ENCODE results near the gene ROBO3. TPM values are rescaled to one million over a fixed set of nuclear protein-coding genes. Genes with fewer than 3 reads are reported as not detected.
A peak's percentile ranks its signal among the peaks of the same experiment; 100 is the strongest.

Gene ROBO3
- total and polyA plus RNA-seq, 9 donors: 15.9 to 33.6 (median 25.9) TPM

GRCh38 chr11:124834526-124835180 lies 30.6 kb upstream of the ROBO3 start:
- Histone ChIP-seq H3K36me3 (ENCODE audit: control insufficient read depth, insufficient read depth, low read length) (no peaks in the 10 kb centered on the region), H3K4me3 (ENCODE audit: low read length) (no peak overlapping the region), H3K4me1 (ENCODE audit: control insufficient read depth, insufficient read depth, low read length) (peaks cover 14% of the 10 kb centered on the region), H3K27me3 (ENCODE audit: control insufficient read depth, insufficient read depth, low read length) (peaks cover 21% of the 10 kb centered on the region), H3K27ac (ENCODE audit: low read length) (no peak overlapping the region), H3K9me3 (replicated peaks; ENCODE audit: control insufficient read depth, low read depth, low read length) (no peaks in the 10 kb centered on the region)
- WGBS (ENCODE audit: insufficient coverage): no CpG with 5 or more reads among the region's 3 CpGs
- no peak for DNase-seq

- DNase-seq: no peak
- Histone ChIP-seq H3K4me3 (ENCODE audit: low read length) (no peak overlapping the region), H3K36me3 (ENCODE audit: control insufficient read depth, insufficient read depth, low read length) (no peaks in the 10 kb centered on the region), H3K27me3 (ENCODE audit: control insufficient read depth, insufficient read depth, low read length) (peaks cover 30% of the 10 kb centered on the region), H3K9me3 (replicated peaks; ENCODE audit: control insufficient read depth, low read depth, low read length) (no peaks in the 10 kb centered on the region), H3K27ac (ENCODE audit: low read length) (no peak overlapping the region), H3K4me1 (ENCODE audit: control insufficient read depth, insufficient read depth, low read length) (peaks cover 18% of the 10 kb centered on the region)
- no CpG with 5 or more reads among the region's 8 CpGs for WGBS (ENCODE audit: insufficient coverage)
Observed at GRCh38 chr11:124835918-124836317, 29.3 kb upstream of the ROBO3 start.

GRCh38 chr11:124837491-124837856 lies 27.8 kb upstream of the ROBO3 start:
- no peak overlapping the region for H3K27ac ChIP-seq (ENCODE audit: low read length)
- WGBS (ENCODE audit: insufficient coverage): no CpG with 5 or more reads among the region's 3 CpGs
- no peak overlapping the region for H3K4me3 ChIP-seq (ENCODE audit: low read length)
- H3K36me3 ChIP-seq (ENCODE audit: control insufficient read depth, insufficient read depth, low read length): no peaks in the 10 kb centered on the region
- DNase-seq: peak; percentile 83
- H3K9me3 ChIP-seq (replicated peaks; ENCODE audit: control insufficient read depth, low read depth, low read length): no peaks in the 10 kb centered on the region
- peaks cover 20% of the 10 kb centered on the region for H3K4me1 ChIP-seq (ENCODE audit: control insufficient read depth, insufficient read depth, low read length)
- H3K27me3 ChIP-seq (ENCODE audit: control insufficient read depth, insufficient read depth, low read length): peaks cover 41% of the 10 kb centered on the region

- Histone ChIP-seq H3K9me3 (replicated peaks; ENCODE audit: control insufficient read depth, low read depth, low read length) (no peaks in the 10 kb centered on the region), H3K27ac (ENCODE audit: low read length) (no peak overlapping the region), H3K36me3 (ENCODE audit: control insufficient read depth, insufficient read depth, low read length) (no peaks in the 10 kb centered on the region), H3K4me3 (ENCODE audit: low read length) (no peak overlapping the region), H3K27me3 (ENCODE audit: control insufficient read depth, insufficient read depth, low read length) (peaks cover 54% of the 10 kb centered on the region), H3K4me1 (ENCODE audit: control insufficient read depth, insufficient read depth, low read length) (peaks cover 30% of the 10 kb centered on the region)
- 29% methylated on average over 3 of the region's 5 CpGs for WGBS (ENCODE audit: insufficient coverage)
- no peak for DNase-seq
Observed at GRCh38 chr11:124838805-124839127, 26.5 kb upstream of the ROBO3 start.

DNA sequence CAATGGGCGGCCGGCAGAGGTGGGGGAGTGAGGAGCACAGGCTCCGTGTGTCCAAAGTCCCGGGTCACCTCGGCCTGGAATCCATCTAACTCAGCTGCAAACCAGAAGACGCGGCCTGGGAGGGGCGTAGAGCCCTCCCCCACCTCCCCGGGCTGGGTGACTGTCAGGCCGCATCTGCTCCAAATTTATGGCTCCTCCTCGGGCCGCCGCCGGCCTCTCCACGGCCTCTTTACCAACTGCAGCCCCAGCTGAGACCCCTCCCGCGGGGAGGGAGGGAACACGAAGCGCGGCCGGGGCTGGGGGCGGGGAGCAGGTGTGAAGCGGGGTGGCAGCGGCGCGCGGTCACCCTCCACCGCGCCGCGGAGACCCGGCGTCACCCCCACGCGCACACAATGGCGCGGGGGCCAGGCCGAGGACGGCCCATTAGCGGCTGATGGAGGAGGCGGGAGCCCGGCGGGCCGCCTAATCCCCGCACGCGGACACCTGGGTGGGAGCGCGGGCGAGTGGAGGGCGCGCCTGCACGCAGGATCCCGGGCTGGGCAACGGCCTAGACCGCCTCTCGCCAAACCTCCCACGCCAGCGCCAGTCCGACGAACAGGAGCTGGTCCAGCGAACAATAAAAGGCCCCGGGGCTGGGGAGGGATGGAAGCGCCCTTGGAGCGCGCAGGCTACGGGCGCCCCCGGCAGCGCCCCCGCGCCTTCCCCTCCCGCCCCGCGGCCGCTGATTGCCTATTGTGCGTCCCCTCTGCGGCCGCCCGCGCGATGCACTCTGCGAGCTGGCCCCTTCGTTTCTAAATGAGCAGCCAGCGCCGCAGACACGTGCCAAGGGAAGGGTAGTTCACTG lies 25.9 kb upstream of the ROBO3 start:
- Histone ChIP-seq H3K27me3 (ENCODE audit: control insufficient read depth, insufficient read depth, low read length) (peaks cover 59% of the 10 kb centered on the region), H3K4me3 (ENCODE audit: low read length) (peak overlapping the region; percentile 33), H3K4me1 (ENCODE audit: control insufficient read depth, insufficient read depth, low read length) (peaks cover 30% of the 10 kb centered on the region), H3K9me3 (replicated peaks; ENCODE audit: control insufficient read depth, low read depth, low read length) (no peaks in the 10 kb centered on the region), H3K36me3 (ENCODE audit: control insufficient read depth, insufficient read depth, low read length) (no peaks in the 10 kb centered on the region), H3K27ac (ENCODE audit: low read length) (no peak overlapping the region)
- WGBS (ENCODE audit: insufficient coverage): under 1% methylated on average over 72 of the region's 87 CpGs
- peak; percentile 24 for DNase-seq

- no peak for DNase-seq
- peak overlapping the region; percentile 33 for H3K4me3 ChIP-seq (ENCODE audit: low read length)
- peaks cover 30% of the 10 kb centered on the region for H3K4me1 ChIP-seq (ENCODE audit: control insufficient read depth, insufficient read depth, low read length)
- WGBS (ENCODE audit: insufficient coverage): 0% methylated on average over 7 of the region's 20 CpGs
- no peaks in the 10 kb centered on the region for H3K36me3 ChIP-seq (ENCODE audit: control insufficient read depth, insufficient read depth, low read length)
- H3K27me3 ChIP-seq (ENCODE audit: control insufficient read depth, insufficient read depth, low read length): peaks cover 67% of the 10 kb centered on the region
- H3K9me3 ChIP-seq (replicated peaks; ENCODE audit: control insufficient read depth, low read depth, low read length): no peaks in the 10 kb centered on the region
- no peak overlapping the region for H3K27ac ChIP-seq (ENCODE audit: low read length)
Observed at GRCh38 chr11:124839972-124840621, 25.1 kb upstream of the ROBO3 start.

GRCh38 chr11:124840666-124841065 lies 24.6 kb upstream of the ROBO3 start:
- DNase-seq: no peak
- WGBS (ENCODE audit: insufficient coverage): no CpG with 5 or more reads among the region's 1 CpG

DNA sequence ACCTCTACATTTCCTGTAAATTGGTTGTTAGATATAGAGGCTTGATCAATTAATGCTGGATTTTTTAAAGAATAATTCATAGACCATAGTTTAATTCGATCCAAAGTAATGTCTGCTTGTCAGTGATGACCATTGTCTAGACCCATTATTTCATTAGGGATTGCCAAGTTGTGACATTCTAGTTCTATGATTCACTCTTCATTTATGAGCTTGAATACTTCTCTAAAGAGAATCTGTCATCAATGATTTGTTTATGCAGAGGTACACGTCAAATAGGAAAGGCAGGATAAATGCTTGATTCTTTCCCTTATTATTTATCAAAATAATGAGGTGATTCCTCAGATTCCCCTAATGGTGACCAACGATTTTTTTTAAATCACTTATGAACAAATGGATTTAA lies 24.0 kb upstream of the ROBO3 start:
- no peaks in the 10 kb centered on the region for H3K9me3 ChIP-seq (replicated peaks; ENCODE audit: control insufficient read depth, low read depth, low read length)
- H3K4me1 ChIP-seq (ENCODE audit: control insufficient read depth, insufficient read depth, low read length): peaks cover 30% of the 10 kb centered on the region
- H3K27me3 ChIP-seq (ENCODE audit: control insufficient read depth, insufficient read depth, low read length): peaks cover 78% of the 10 kb centered on the region
- DNase-seq: no peak
- WGBS (ENCODE audit: insufficient coverage): no CpG with 5 or more reads among the region's 3 CpGs
- H3K27ac ChIP-seq (ENCODE audit: low read length): no peak overlapping the region
- no peaks in the 10 kb centered on the region for H3K36me3 ChIP-seq (ENCODE audit: control insufficient read depth, insufficient read depth, low read length)
- H3K4me3 ChIP-seq (ENCODE audit: low read length): no peak overlapping the region

More at GRCh38 chr11:124840666-124841065, 24.6 kb upstream of the ROBO3 start:
- peaks cover 73% of the 10 kb centered on the region for H3K27me3 ChIP-seq (ENCODE audit: control insufficient read depth, insufficient read depth, low read length)
- H3K4me1 ChIP-seq (ENCODE audit: control insufficient read depth, insufficient read depth, low read length): peaks cover 30% of the 10 kb centered on the region
- H3K36me3 ChIP-seq (ENCODE audit: control insufficient read depth, insufficient read depth, low read length): no peaks in the 10 kb centered on the region
- H3K4me3 ChIP-seq (ENCODE audit: low read length): no peak overlapping the region
- H3K9me3 ChIP-seq (replicated peaks; ENCODE audit: control insufficient read depth, low read depth, low read length): no peaks in the 10 kb centered on the region
- no peak overlapping the region for H3K27ac ChIP-seq (ENCODE audit: low read length)

GRCh38 chr11:124841840-124842239 lies 23.4 kb upstream of the ROBO3 start:
- 24% methylated on average over 2 of the region's 2 CpGs for WGBS (ENCODE audit: insufficient coverage)
- peaks cover 27% of the 10 kb centered on the region for H3K4me1 ChIP-seq (ENCODE audit: control insufficient read depth, insufficient read depth, low read length)
- H3K27me3 ChIP-seq (ENCODE audit: control insufficient read depth, insufficient read depth, low read length): peaks cover 84% of the 10 kb centered on the region
- H3K9me3 ChIP-seq (replicated peaks; ENCODE audit: control insufficient read depth, low read depth, low read length): no peaks in the 10 kb centered on the region
- no peak for DNase-seq
- no peak overlapping the region for H3K27ac ChIP-seq (ENCODE audit: low read length)
- H3K36me3 ChIP-seq (ENCODE audit: control insufficient read depth, insufficient read depth, low read length): no peaks in the 10 kb centered on the region
- H3K4me3 ChIP-seq (ENCODE audit: low read length): no peak overlapping the region

DNA sequence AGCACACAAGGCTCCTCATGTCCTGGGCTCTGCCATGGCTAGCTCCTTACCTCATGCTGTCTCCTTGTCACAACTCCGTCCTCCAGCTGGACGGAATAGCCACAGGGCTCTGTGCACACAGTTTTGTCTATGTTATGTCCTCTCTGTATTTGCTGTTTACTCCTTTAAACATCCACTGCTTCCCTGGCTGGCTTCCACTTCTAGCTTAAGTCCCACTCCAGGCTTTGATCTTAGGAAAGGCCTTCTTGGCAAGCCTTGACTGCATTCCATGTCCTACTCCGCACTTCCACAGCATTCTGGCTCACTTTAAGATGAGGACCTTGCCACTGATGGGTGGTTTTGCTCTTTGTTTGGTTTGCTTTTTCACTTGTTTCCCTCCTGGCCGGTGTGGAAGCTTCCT lies 22.9 kb upstream of the ROBO3 start:
- Histone ChIP-seq H3K4me3 (ENCODE audit: low read length) (no peak overlapping the region), H3K27ac (ENCODE audit: low read length) (no peak overlapping the region), H3K9me3 (replicated peaks; ENCODE audit: control insufficient read depth, low read depth, low read length) (no peaks in the 10 kb centered on the region), H3K27me3 (ENCODE audit: control insufficient read depth, insufficient read depth, low read length) (peaks cover 89% of the 10 kb centered on the region), H3K36me3 (ENCODE audit: control insufficient read depth, insufficient read depth, low read length) (no peaks in the 10 kb centered on the region), H3K4me1 (ENCODE audit: control insufficient read depth, insufficient read depth, low read length) (peaks cover 25% of the 10 kb centered on the region)
- DNase-seq: peak; percentile 25
- 44% methylated on average over 2 of the region's 4 CpGs for WGBS (ENCODE audit: insufficient coverage)
